ENCODE results near the gene CHD5.

Gene CHD5

GRCh38 chr1:6113745-6114144 is 66.4 kb downstream of the CHD5 start:
- in situ Hi-C loops (cut with MboI; ENCODE audit: low sequenced_read_pairs), result no loop called here

GRCh38 chr1:6113116-6113515 is 67.0 kb downstream of the CHD5 start:
- in situ Hi-C loops (cut with MboI; ENCODE audit: low sequenced_read_pairs), result no loop called here

GRCh38 chr1:6112690-6113005 is 67.5 kb downstream of the CHD5 start:
- in situ Hi-C loops (cut with MboI; ENCODE audit: low sequenced_read_pairs), result no loop called here

- in situ Hi-C loops (cut with MboI; ENCODE audit: low sequenced_read_pairs), result no loop called here
Measured at GRCh38 chr1:6111991-6112689, 68.0 kb downstream of the CHD5 start.

GRCh38 chr1:6111571-6111970 is 68.5 kb downstream of the CHD5 start:
- in situ Hi-C loops (cut with MboI; ENCODE audit: low sequenced_read_pairs), result no loop called here

GRCh38 chr1:6110326-6110725 is 69.8 kb downstream of the CHD5 start:
- in situ Hi-C loops (cut with MboI; ENCODE audit: low sequenced_read_pairs), result no loop called here

GRCh38 chr1:6109688-6110087 is 70.4 kb downstream of the CHD5 start:
- in situ Hi-C loops (cut with MboI; ENCODE audit: low sequenced_read_pairs), result no loop called here

- in situ Hi-C loops (cut with MboI; ENCODE audit: low sequenced_read_pairs), result no loop called here
Measured at GRCh38 chr1:6108937-6109614, 71.0 kb downstream of the CHD5 start.

GRCh38 chr1:6108476-6108875 is 71.6 kb downstream of the CHD5 start:
- in situ Hi-C loops (cut with MboI; ENCODE audit: low sequenced_read_pairs), result no loop called here

GRCh38 chr1:6107409-6108356 is 72.4 kb downstream of the CHD5 start:
- in situ Hi-C loops (cut with MboI; ENCODE audit: low sequenced_read_pairs), result no loop called here

- in situ Hi-C loops (cut with MboI; ENCODE audit: low sequenced_read_pairs), result no loop called here
Measured at GRCh38 chr1:6106977-6107376, 73.1 kb downstream of the CHD5 start.

GRCh38 chr1:6106321-6106731 is 73.8 kb downstream of the CHD5 start:
- in situ Hi-C loops (cut with MboI; ENCODE audit: low sequenced_read_pairs), result no loop called here

GRCh38 chr1:6105763-6106162 is 74.4 kb downstream of the CHD5 start:
- in situ Hi-C loops (cut with MboI; ENCODE audit: low sequenced_read_pairs), result no loop called here

GRCh38 chr1:6105218-6105679 is 74.9 kb downstream of the CHD5 start:
- in situ Hi-C loops (cut with MboI; ENCODE audit: low sequenced_read_pairs), result no loop called here

GRCh38 chr1:6104631-6105030 is 75.5 kb downstream of the CHD5 start:
- in situ Hi-C loops (cut with MboI; ENCODE audit: low sequenced_read_pairs), result no loop called here

- in situ Hi-C loops (cut with MboI; ENCODE audit: low sequenced_read_pairs), result no loop called here
Measured at GRCh38 chr1:6103854-6104530, 76.1 kb downstream of the CHD5 start.

GRCh38 chr1:6103111-6103853 is 76.8 kb downstream of the CHD5 start:
- in situ Hi-C loops (cut with MboI; ENCODE audit: low sequenced_read_pairs), result no loop called here

GRCh38 chr1:6102532-6102845 is 77.6 kb downstream of the CHD5 start:
- in situ Hi-C loops (cut with MboI; ENCODE audit: low sequenced_read_pairs), result no loop called here

GRCh38 chr1:6101826-6102531 is 78.1 kb downstream of the CHD5 start:
- in situ Hi-C loops (cut with MboI; ENCODE audit: low sequenced_read_pairs), result no loop called here
